ENCODE measurements around the gene CDH22.

CDH22 gene

DNA sequence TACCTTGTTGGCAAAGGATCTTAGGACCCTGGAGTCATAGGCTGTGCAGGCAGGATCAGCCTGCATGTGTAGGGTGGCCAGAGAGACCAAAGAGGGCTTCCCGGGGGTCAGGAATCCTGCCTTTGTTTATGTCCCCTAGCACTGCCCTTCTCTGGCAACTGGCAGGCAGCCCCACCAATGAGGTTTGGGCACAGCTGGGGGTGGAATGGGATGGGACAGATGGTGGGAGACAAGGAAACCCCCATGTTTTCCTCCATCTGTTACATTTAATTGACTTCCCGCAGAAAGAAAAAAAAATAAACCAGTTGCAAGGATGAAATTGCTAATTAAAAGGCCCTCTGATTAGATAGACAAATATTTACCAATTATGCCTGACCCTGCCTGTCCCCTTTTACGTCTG lies 162.6 kb downstream of the CDH22 start:
- TF ChIP-seq TAF1 (IDR thresholded peaks at IDR 0.05; ENCODE audit: borderline replicate concordance, insufficient read depth, low read length) = no peak

DNA sequence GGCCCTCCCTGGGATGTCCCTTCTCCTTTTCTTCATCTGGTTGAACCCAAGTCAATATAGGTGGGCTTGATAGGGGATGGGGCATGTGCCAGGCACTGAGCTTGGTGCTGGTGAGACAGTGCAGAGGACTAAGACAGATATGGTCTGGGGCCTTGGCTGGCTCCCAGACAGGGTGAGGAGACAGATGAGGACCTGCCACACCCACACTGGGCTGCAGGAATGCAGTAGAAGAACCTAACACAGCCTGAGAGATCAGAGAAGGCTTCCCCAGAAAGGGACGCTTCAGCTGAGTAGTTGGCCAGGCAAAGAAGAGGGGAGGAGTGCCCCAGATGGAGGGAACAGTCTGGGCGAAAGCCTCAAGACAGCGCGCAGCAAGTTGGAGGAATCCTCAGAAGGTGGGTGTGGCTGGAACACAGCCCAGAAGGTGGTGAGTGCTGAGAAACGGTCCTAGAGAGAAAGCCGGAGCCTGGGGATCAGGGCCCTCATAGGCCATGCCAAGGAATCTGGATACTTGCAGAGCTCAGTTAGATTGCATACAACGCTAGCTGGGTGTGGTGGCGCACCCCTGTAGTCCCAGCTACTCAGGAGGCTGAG lies 163.8 kb downstream of the CDH22 start:
- TF ChIP-seq, protein P1, sequence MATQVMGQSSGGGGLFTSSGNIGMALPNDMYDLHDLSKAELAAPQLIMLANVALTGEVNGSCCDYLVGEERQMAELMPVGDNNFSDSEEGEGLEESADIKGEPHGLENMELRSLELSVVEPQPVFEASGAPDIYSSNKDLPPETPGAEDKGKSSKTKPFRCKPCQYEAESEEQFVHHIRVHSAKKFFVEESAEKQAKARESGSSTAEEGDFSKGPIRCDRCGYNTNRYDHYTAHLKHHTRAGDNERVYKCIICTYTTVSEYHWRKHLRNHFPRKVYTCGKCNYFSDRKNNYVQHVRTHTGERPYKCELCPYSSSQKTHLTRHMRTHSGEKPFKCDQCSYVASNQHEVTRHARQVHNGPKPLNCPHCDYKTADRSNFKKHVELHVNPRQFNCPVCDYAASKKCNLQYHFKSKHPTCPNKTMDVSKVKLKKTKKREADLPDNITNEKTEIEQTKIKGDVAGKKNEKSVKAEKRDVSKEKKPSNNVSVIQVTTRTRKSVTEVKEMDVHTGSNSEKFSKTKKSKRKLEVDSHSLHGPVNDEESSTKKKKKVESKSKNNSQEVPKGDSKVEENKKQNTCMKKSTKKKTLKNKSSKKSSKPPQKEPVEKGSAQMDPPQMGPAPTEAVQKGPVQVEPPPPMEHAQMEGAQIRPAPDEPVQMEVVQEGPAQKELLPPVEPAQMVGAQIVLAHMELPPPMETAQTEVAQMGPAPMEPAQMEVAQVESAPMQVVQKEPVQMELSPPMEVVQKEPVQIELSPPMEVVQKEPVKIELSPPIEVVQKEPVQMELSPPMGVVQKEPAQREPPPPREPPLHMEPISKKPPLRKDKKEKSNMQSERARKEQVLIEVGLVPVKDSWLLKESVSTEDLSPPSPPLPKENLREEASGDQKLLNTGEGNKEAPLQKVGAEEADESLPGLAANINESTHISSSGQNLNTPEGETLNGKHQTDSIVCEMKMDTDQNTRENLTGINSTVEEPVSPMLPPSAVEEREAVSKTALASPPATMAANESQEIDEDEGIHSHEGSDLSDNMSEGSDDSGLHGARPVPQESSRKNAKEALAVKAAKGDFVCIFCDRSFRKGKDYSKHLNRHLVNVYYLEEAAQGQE (IDR thresholded peaks at IDR 0.05; ENCODE audit: insufficient read depth in 1 of 2, low read depth in 2 of 2, low read length in 2 of 2) = no peak
- TF ChIP-seq POLR2AphosphoS5 (IDR thresholded peaks at IDR 0.05; ENCODE audit: low read depth, low read length) (no peak), FOXP2 (optimal IDR thresholded peaks at IDR 0.05; ENCODE audit: borderline replicate concordance, extremely low read depth, extremely low read length, insufficient read depth) (no peak), SIN3A (IDR thresholded peaks at IDR 0.05; ENCODE audit: borderline replicate concordance, insufficient read depth, low read length) (no peak), TAF1 (IDR thresholded peaks at IDR 0.05; ENCODE audit: borderline replicate concordance, insufficient read depth, low read length) (no peak)

DNA sequence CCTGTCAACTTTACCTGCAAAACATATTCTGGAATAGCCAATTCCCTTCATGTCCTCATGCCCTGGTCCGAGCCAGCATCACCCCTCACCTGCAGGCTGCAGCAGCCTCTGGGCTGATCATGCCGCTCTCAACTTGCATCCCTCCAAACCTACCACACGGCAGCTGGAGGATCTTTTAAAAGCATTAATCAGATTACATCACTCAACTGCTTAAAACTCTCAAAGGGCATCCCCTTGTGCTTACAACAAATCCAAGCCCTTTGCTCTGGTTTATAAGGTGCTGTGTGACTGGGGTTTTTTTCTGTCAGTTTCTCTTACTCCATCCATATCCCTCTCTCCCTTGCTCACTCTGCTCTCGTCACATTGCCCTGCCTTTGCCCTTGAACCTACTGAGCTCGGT lies 166.2 kb downstream of the CDH22 start:
- no peak for TF ChIP-seq FOXP2 (optimal IDR thresholded peaks at IDR 0.05; ENCODE audit: borderline replicate concordance, extremely low read depth, extremely low read length, insufficient read depth)
- no peak for TF ChIP-seq SIN3A (IDR thresholded peaks at IDR 0.05; ENCODE audit: borderline replicate concordance, insufficient read depth, low read length)
- TF ChIP-seq POLR2AphosphoS5 (IDR thresholded peaks at IDR 0.05; ENCODE audit: low read depth, low read length) = no peak

DNA sequence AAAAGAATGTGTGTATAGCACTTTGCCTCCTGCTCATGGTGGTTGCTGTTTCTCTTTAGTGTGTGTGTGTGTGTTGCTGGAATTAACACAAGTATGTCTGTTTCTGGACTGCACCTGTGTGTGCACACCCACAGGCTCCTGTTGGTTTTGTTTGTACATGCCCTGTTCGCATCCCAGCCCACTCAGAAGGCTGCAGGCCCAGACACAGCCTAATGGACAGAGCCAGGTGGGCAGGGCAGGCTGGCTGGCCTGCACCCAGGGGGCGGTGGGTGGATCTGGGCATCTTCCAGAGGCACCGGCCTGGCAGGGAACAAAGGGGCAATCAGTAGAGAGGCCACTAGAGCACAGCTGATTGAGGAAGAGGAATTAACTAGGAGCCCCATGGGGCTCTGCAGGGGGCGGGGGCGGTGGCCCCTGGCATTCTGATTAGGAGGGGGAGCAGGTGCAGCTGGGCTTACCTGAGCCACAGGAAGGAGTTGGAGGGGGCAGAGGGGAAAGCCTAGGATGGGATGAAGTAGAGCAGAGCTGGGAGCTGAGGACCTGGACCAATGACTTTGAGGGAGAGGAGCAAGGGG lies 168.3 kb downstream of the CDH22 start:
- TF ChIP-seq FOXP2 (optimal IDR thresholded peaks at IDR 0.05; ENCODE audit: borderline replicate concordance, extremely low read depth, extremely low read length, insufficient read depth) (no peak), TAF1 (IDR thresholded peaks at IDR 0.05; ENCODE audit: borderline replicate concordance, insufficient read depth, low read length) (no peak), POLR2AphosphoS5 (IDR thresholded peaks at IDR 0.05; ENCODE audit: low read depth, low read length) (no peak), SIN3A (IDR thresholded peaks at IDR 0.05; ENCODE audit: borderline replicate concordance, insufficient read depth, low read length) (no peak)
- TF ChIP-seq, protein P1 (IDR thresholded peaks at IDR 0.05; ENCODE audit: insufficient read depth in 1 of 2, low read depth in 2 of 2, low read length in 2 of 2) = no peak

DNA sequence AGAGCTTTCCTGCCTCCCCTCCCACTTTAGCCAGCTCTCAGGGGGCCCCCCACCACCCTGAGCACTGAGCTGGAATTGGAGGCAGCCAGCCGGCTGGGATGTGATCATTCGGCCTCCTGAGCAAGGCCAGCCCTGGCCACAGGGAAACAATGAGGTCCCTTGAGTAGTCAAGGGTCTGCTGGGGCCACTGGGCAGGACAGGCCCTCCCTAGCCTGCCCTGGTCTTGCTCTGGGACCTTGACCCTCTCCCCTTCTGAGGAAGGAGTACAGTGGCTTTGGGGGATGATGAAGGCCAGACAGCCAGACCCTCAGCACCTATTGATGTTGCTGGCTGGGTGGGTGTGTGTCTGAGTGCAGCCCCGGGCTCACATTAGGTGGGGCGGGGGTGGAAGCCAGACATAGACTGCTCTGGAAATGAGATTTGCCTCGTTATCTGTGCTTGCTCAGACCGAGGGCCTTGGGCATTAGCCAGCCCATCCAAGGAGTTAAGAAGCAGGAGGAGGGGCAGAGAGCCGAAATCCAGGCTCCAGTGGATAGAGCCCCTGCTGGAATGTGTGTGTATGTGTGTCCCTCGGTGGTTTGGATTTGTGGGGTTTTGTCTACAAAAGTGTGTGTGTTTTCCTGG lies 168.9 kb downstream of the CDH22 start:
- TF ChIP-seq, protein P1 (IDR thresholded peaks at IDR 0.05; ENCODE audit: insufficient read depth in 1 of 2, low read depth in 2 of 2, low read length in 2 of 2) = no peak
- TF ChIP-seq FOXP2 (optimal IDR thresholded peaks at IDR 0.05; ENCODE audit: borderline replicate concordance, extremely low read depth, extremely low read length, insufficient read depth) = no peak
- TF ChIP-seq POLR2AphosphoS5 (IDR thresholded peaks at IDR 0.05; ENCODE audit: low read depth, low read length) = no peak
- no peak for TF ChIP-seq TAF1 (IDR thresholded peaks at IDR 0.05; ENCODE audit: borderline replicate concordance, insufficient read depth, low read length)
- no peak for TF ChIP-seq SIN3A (IDR thresholded peaks at IDR 0.05; ENCODE audit: borderline replicate concordance, insufficient read depth, low read length)

DNA sequence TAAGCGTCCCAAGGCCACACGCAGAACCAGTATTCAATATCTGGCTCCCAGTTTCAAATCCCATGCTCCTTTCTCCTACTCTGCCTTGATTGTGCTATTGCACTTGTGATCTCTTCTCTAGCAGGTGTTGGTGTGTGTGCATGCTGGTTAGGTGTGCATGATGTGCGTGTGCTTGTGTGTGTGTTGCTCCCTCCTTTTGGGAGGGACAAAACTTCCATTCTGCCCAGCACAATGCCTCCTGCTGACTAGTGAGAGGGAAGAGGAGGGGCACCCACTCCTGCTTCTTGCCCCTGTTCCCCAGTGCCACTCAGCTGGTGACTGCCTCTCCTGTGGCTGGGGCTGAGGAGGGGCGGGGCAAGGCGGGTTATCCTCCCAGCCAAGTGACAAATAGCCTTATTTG lies 170.5 kb downstream of the CDH22 start:
- TF ChIP-seq POLR2AphosphoS5 (IDR thresholded peaks at IDR 0.05; ENCODE audit: low read depth, low read length) = no peak
- TF ChIP-seq FOXP2 (optimal IDR thresholded peaks at IDR 0.05; ENCODE audit: borderline replicate concordance, extremely low read depth, extremely low read length, insufficient read depth) = no peak
- TF ChIP-seq, protein P1 (IDR thresholded peaks at IDR 0.05; ENCODE audit: insufficient read depth in 1 of 2, low read depth in 2 of 2, low read length in 2 of 2) = no peak
- TF ChIP-seq SIN3A (IDR thresholded peaks at IDR 0.05; ENCODE audit: borderline replicate concordance, insufficient read depth, low read length) = no peak
- TF ChIP-seq TAF1 (IDR thresholded peaks at IDR 0.05; ENCODE audit: borderline replicate concordance, insufficient read depth, low read length) = no peak
